Measurements from ENCODE around the gene DDB1. TPM values are rescaled to one million over a fixed set of nuclear protein-coding genes. Genes with fewer than 3 reads are reported as not detected.

The DDB1 gene
- polyA plus RNA-seq, 3 donors: 54.1 to 97.2 (median 86.6) TPM

GRCh38 chr11:61279934-61280659 lies 52.8 kb downstream of the DDB1 start:
- H3K36me3 Mint-ChIP-seq: no peaks in the 10 kb centered on the region
- Histone ChIP-seq H3K27me3 (ENCODE audit: control insufficient read depth in 2 of 2, insufficient read depth in 2 of 2, low read length in 2 of 2) (no peaks in the 10 kb centered on the region), H3K27ac (ENCODE audit: low read depth in 1 of 2, low read length in 2 of 2) (no peak overlapping the region), H4K20me1 (ENCODE audit: insufficient read depth, low read length) (no peaks in the 10 kb centered on the region), H3K9me3 (replicated peaks in 1 of 2; ENCODE audit: control insufficient read depth in 1 of 2, insufficient read depth in 1 of 2, low read length in 2 of 2) (no peaks in the 10 kb centered on the region), H2AFZ (ENCODE audit: insufficient read depth, low read depth, low read length, poor library complexity, severe bottlenecking) (no peak overlapping the region), H3K4me3 (replicated peaks in 1 of 3; ENCODE audit: low read depth in 2 of 3, low read length in 3 of 3) (no peak overlapping the region), H3K79me2 (ENCODE audit: insufficient read depth, low read length) (no peaks in the 10 kb centered on the region), H3K9ac (ENCODE audit: insufficient read depth, low read length, poor library complexity, severe bottlenecking) (no peak overlapping the region), H3K36me3 (replicated peaks in 1 of 2; ENCODE audit: control insufficient read depth in 1 of 2, insufficient read depth in 2 of 2, low read length in 2 of 2) (no peaks in the 10 kb centered on the region), H3K4me2 (replicated peaks; ENCODE audit: extremely low read depth, low read length, poor library complexity, severe bottlenecking) (no peak overlapping the region), H3K4me1 (ENCODE audit: control insufficient read depth in 1 of 2, insufficient read depth in 2 of 2, low read length in 2 of 2) (no peaks in the 10 kb centered on the region)
- TF ChIP-seq, protein P1, sequence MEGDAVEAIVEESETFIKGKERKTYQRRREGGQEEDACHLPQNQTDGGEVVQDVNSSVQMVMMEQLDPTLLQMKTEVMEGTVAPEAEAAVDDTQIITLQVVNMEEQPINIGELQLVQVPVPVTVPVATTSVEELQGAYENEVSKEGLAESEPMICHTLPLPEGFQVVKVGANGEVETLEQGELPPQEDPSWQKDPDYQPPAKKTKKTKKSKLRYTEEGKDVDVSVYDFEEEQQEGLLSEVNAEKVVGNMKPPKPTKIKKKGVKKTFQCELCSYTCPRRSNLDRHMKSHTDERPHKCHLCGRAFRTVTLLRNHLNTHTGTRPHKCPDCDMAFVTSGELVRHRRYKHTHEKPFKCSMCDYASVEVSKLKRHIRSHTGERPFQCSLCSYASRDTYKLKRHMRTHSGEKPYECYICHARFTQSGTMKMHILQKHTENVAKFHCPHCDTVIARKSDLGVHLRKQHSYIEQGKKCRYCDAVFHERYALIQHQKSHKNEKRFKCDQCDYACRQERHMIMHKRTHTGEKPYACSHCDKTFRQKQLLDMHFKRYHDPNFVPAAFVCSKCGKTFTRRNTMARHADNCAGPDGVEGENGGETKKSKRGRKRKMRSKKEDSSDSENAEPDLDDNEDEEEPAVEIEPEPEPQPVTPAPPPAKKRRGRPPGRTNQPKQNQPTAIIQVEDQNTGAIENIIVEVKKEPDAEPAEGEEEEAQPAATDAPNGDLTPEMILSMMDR (IDR thresholded peaks at IDR 0.05): no peak
- no peak overlapping the region for H3K27ac Mint-ChIP-seq
- DNase-seq: no peak
- H3K27me3 Mint-ChIP-seq (ENCODE audit: low read depth in 3 of 3): peaks cover 2 to 7% (median 3%) of the 10 kb centered on the region in 3 donors
- intact Hi-C loops (cut with micrococcal nuclease): no loop called here
- peaks cover 0 to 3% (median 1%) of the 10 kb centered on the region in 7 donors for H3K9me3 Mint-ChIP-seq
- no peak overlapping the region for H3K4me3 Mint-ChIP-seq
- 93% methylated on average over 6 of the region's 12 CpGs for WGBS (ENCODE audit: insufficient coverage)
- peaks cover 2% of the 10 kb centered on the region for H3K4me1 Mint-ChIP-seq

DNA sequence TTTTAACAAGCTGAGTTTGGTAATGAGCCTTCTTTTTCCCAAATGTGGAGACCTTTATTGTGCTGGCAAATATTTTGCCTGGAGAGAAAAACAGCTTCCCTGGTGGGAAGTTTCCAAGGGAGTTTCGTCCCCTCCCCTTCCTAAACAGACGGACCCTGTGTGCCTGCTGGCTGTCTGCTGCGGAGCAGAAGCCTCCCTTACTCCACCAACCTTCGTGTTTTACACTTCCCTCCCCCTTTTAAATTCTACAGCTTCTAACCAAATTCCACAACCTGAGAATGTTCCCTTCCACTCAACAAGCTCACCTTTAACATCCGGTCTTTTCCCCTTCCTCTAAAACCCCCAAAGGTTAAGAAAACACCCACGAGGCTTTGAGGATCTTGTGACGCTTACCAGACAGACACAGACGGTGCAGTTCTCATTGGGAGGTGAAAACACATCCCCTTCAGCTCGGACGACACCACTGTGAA lies 54.9 kb downstream of the DDB1 start:
- Histone ChIP-seq H3K4me2 (replicated peaks; ENCODE audit: extremely low read depth, low read length, poor library complexity, severe bottlenecking) (no peak overlapping the region), H3K4me1 (ENCODE audit: control insufficient read depth in 1 of 2, insufficient read depth in 2 of 2, low read length in 2 of 2) (no peaks in the 10 kb centered on the region), H3K9me3 (replicated peaks in 1 of 2; ENCODE audit: control insufficient read depth in 1 of 2, insufficient read depth in 1 of 2, low read length in 2 of 2) (no peaks in the 10 kb centered on the region), H3K4me3 (replicated peaks in 1 of 3; ENCODE audit: low read depth in 2 of 3, low read length in 3 of 3) (no peak overlapping the region), H2AFZ (ENCODE audit: insufficient read depth, low read depth, low read length, poor library complexity, severe bottlenecking) (no peak overlapping the region), H3K27me3 (ENCODE audit: control insufficient read depth in 2 of 2, insufficient read depth in 2 of 2, low read length in 2 of 2) (no peaks in the 10 kb centered on the region), H4K20me1 (ENCODE audit: insufficient read depth, low read length) (no peaks in the 10 kb centered on the region), H3K36me3 (replicated peaks in 1 of 2; ENCODE audit: control insufficient read depth in 1 of 2, insufficient read depth in 2 of 2, low read length in 2 of 2) (no peaks in the 10 kb centered on the region), H3K79me2 (ENCODE audit: insufficient read depth, low read length) (no peaks in the 10 kb centered on the region), H3K27ac (ENCODE audit: low read depth in 1 of 2, low read length in 2 of 2) (no peak overlapping the region), H3K9ac (ENCODE audit: insufficient read depth, low read length, poor library complexity, severe bottlenecking) (no peak overlapping the region)
- no peak for DNase-seq
- no peak overlapping the region for H3K27ac Mint-ChIP-seq
- peaks cover 0 to 2% (median 0%) of the 10 kb centered on the region in 7 donors for H3K9me3 Mint-ChIP-seq
- no peaks in the 10 kb centered on the region for H3K36me3 Mint-ChIP-seq
- peaks cover 2 to 10% (median 5%) of the 10 kb centered on the region in 3 donors for H3K27me3 Mint-ChIP-seq (ENCODE audit: low read depth in 3 of 3)
- TF ChIP-seq, protein P1 (IDR thresholded peaks at IDR 0.05): no peak
- H3K4me3 Mint-ChIP-seq: no peak overlapping the region
- 86% methylated on average over 7 of the region's 10 CpGs for WGBS (ENCODE audit: insufficient coverage)
- H3K4me1 Mint-ChIP-seq: peaks cover 2% of the 10 kb centered on the region
- intact Hi-C loops (cut with micrococcal nuclease): no loop called here

Measured in CD14-positive monocyte (primary cell).